AG10803 (cell line): Measurements from ENCODE around the gene MIEF2.
A peak's percentile ranks its signal among the peaks of the same experiment; 100 is the strongest.
"Not testable (repeated sequence)": the region's sequence is repeated elsewhere in the genome, so short reads cannot be mapped to it uniquely, and the experiment has no call there.

Experiments used
- DNase-seq: peaks from one replicate; pipeline ENCODE4 v3.0.0; 2010; ENCODE audit warnings: low read depth
- H3K4me3 ChIP-seq: 2 replicates; pipeline ENCODE4 v1.5.1; 2011; ENCODE audit warnings: mild to moderate bottlenecking, low read length, control low read depth
- TF ChIP-seq, protein P1 (sequence below): conservative IDR thresholded peaks from 2 replicates; pipeline ENCODE4 v1.5.1; 2011; ENCODE audit warnings: mild to moderate bottlenecking, low read length, control low read depth, inconsistent platforms

The MIEF2 gene, protein sequence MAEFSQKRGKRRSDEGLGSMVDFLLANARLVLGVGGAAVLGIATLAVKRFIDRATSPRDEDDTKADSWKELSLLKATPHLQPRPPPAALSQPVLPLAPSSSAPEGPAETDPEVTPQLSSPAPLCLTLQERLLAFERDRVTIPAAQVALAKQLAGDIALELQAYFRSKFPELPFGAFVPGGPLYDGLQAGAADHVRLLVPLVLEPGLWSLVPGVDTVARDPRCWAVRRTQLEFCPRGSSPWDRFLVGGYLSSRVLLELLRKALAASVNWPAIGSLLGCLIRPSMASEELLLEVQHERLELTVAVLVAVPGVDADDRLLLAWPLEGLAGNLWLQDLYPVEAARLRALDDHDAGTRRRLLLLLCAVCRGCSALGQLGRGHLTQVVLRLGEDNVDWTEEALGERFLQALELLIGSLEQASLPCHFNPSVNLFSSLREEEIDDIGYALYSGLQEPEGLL

DNA sequence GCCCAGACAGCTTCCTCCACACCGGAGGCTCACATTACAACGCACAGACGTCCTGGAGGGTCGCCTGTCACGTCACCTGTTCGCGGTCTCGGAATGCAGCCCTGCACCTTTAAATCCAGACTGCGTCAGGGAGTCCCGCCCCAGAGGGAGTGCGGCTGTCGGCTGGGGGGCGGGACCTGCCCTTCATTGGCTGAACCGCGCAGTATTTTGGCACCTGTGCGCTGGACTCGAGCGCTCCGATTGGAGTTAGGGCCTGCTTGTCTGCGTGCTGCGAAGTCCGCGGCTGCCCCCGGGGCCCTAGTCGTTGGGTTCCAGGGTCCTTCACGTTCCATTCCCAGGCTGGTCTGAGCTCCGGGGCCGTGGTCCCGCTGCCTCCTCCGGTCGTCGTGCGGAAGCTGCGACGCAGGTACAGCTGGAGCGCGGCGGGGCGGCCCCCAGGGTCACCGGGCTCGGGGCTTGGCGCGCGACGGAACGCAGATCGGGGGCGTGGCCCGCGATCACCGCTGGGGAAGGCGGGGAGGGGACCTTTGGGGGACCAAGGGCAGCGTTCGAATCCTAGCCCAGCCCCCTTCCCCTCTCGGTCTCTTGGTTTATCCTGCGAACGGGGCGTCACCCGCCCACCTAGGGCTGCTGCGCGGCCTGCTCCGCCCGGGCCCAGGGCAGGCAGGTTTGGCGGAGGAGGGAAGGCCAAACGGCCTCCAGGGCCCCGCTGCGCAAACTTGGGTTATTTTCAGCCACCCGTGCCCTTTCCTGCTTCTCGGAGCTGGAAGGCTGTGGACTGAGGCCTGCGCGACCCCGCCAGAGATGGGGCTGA is at the start of gene MIEF2:
TSS of gene MIEF2 (plus strand) at position 331 of the 814 bp plus-strand sequence. CDS start 2,059 bp downstream, outside the sequence.
- TF ChIP-seq, protein P1, sequence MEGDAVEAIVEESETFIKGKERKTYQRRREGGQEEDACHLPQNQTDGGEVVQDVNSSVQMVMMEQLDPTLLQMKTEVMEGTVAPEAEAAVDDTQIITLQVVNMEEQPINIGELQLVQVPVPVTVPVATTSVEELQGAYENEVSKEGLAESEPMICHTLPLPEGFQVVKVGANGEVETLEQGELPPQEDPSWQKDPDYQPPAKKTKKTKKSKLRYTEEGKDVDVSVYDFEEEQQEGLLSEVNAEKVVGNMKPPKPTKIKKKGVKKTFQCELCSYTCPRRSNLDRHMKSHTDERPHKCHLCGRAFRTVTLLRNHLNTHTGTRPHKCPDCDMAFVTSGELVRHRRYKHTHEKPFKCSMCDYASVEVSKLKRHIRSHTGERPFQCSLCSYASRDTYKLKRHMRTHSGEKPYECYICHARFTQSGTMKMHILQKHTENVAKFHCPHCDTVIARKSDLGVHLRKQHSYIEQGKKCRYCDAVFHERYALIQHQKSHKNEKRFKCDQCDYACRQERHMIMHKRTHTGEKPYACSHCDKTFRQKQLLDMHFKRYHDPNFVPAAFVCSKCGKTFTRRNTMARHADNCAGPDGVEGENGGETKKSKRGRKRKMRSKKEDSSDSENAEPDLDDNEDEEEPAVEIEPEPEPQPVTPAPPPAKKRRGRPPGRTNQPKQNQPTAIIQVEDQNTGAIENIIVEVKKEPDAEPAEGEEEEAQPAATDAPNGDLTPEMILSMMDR, result no peak
- DNase-seq, result peak; percentile 93
- peak within 1 kb of the TSS; percentile 84 for H3K4me3 ChIP-seq

DNA sequence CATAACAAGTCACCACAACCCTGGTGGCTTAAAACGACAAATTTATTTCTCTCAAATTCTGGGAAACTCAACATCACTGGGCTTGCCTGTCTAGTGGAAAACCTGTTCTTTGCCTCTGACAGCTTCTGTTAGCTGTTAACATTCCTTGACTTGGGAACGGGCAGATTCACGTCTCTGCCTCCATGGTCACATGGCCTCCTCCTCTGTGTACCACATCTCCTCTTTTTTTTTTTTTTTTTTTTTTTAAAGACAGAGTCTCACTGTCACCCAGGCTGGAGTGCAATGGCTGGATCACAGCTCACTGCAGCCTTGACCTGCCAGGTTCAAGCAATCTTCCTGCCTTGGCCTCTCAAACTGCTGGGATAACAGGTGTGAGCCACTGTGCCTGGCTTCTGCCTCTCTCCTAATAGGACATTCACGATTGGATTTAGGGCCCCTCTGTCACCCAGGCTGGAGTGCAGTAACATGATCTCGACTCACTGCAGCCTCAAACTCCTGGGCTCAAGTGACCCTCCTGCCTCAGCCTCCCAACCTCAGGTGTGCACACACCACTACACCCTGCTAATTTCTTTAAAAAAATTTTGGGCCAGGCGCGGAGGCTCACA is 46.7 kb upstream of the MIEF2 start:
- H3K4me3 ChIP-seq, result no peak overlapping the region
- no peak for DNase-seq
- TF ChIP-seq, protein P1, result no peak

DNA sequence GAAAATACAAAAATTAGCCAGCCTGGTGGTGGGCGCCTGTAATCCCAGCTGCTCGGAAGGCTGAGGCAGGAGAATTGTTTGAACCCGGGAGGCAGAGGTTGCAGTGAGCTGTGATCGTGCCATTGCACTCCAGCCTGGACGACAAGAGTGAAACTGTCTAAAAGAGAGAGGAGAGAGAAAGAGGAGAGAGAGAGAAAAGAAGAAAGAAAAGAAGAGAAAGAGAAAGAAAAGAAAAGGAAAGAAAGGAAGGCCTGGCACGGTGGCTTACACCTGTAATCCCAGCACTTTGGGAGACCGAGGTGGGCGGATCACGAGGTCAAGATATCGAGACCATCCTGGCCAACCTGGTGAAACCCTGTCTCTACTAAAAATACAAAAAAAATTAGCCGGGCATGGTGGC is 43.6 kb upstream of the MIEF2 start:
- DNase-seq, H3K4me3 ChIP-seq: not testable (repeated sequence)

DNA sequence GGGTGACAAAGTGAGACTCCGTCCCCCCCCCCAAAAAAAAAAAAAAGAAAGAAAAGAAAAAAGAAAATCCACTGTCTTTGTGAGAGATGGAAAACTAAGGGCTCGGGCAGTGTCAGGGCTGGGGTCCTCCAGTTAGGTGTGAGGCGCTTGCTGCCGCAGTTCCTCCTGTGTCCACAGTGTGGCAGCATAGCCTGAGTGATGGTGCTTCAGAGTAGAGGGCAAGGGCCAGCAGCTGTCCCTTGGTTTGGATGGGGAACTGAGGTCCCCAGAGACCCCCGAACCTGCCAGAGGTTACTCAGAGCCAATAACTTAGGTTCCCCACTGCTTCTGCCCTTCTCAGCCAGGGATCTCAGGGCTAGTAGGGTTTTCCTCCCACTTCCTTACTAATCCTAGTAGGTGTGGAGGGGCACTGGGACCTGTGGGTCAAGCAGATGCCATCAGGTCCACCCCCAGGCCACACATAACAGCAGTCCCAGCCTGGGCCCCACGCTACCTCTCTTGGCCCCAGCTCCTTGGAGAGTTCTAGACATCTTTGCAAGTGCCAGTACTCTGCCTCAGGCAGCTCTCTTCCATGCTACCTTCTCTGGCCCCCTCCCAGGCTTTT is 42.9 kb upstream of the MIEF2 start:
- no peak overlapping the region for H3K4me3 ChIP-seq
- peak; percentile 46 for DNase-seq
- TF ChIP-seq, protein P1, result peak; percentile 95

DNA sequence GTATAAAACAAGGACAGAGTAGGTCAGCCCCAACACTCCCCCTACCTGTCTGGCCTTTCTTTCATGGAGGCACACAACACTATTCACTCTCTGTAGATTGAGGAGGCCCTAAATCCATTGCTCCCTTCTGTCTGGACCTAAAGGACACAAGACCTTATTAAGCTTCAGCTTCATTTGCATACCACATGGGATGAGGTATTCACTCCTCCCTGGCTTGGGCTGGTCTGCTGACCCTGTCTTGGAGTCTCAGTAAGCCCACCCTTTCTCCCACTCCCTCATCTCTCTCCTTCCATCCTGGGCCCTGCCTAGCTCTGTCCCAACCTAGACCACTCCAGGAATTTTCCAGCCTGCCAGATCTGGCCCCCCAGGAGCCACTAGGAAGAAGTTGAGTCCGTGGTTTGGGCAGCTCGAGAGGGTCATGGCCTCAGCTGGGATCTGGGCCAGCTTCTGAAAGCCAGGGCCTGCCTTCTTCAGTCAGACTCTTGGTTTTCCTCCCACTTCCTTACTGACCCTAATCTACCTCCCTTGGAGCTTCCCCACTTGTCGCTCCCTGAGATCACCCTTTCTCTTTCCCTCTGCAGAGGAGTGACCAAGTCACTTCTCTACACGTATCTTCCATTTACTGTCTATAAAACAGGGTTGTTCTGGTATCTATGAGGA is 41.6 kb upstream of the MIEF2 start:
- peak; percentile 38 for DNase-seq
- H3K4me3 ChIP-seq, result no peak overlapping the region
- TF ChIP-seq, protein P1, result no peak

DNA sequence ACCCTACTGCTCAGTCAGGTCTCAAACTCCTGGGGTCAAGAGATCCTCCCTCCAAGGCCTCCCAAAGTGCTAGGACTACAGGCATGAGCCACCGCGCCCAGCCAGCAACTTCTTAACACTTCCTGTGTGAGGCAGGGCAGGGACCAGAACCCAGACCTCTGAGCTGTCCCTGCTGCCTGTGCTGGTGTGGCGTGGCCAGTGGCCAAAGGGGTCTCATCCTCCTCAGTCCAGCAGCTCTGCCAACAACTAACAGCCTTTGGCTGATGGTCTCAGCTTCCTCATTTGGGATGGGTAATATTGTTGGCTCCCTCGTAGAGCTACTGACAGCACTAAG is 36.4 kb upstream of the MIEF2 start:
- no peak for DNase-seq
- H3K4me3 ChIP-seq, result no peak overlapping the region
- TF ChIP-seq, protein P1, result no peak
